Immature natural killer cell (primary cell): ENCODE measurements around the gene SLC6A16. TPM values are rescaled to one million over a fixed set of nuclear protein-coding genes. Genes with fewer than 3 reads are reported as not detected.
"Not testable (repeated sequence)": the region's sequence is repeated elsewhere in the genome, so short reads cannot be mapped to it uniquely, and the experiment has no call there.

Experiments used
- DNase-seq, 3 donors: peaks; one replicate each; pipeline ENCODE4 v3.0.0; 2022; ENCODE audit warnings: mixed read lengths in 1 of 3
- H3K27ac Mint-ChIP-seq, 6 donors: one replicate each; pipeline ENCODE4 v1.8.0; 2020; ENCODE audit warnings: mixed read lengths in 6 of 6, mild to moderate bottlenecking in 5 of 6, inconsistent platforms in 4 of 6, moderate library complexity in 3 of 6
- H3K27me3 Mint-ChIP-seq, 3 donors: one replicate each; pipeline ENCODE4 v1.8.0; 2020 to 2021; ENCODE audit warnings: low read depth in 3 of 3, mild to moderate bottlenecking in 3 of 3, mixed read lengths in 3 of 3, moderate library complexity in 3 of 3, inconsistent platforms in 1 of 3
- H3K36me3 Mint-ChIP-seq, 3 donors: one replicate each; pipeline ENCODE4 v1.8.0; 2020; ENCODE audit warnings: mixed read lengths in 3 of 3, inconsistent platforms in 2 of 3, mild to moderate bottlenecking in 2 of 3
- H3K4me1 Mint-ChIP-seq, 2 donors: one replicate each; pipeline ENCODE4 v1.8.0; 2020; ENCODE audit warnings: inconsistent platforms in 2 of 2, mild to moderate bottlenecking in 2 of 2, mixed read lengths in 2 of 2, moderate library complexity in 1 of 2
- H3K4me3 Mint-ChIP-seq, 5 donors: one replicate each; pipeline ENCODE4 v1.8.0; 2020; ENCODE audit warnings: mild to moderate bottlenecking in 5 of 5, mixed read lengths in 5 of 5, inconsistent platforms in 3 of 5, moderate library complexity in 3 of 5
- H3K9me3 Mint-ChIP-seq, 6 donors: one replicate each; pipeline ENCODE4 v1.8.0; 2020; ENCODE audit warnings: mild to moderate bottlenecking in 6 of 6, mixed read lengths in 6 of 6, inconsistent platforms in 4 of 6, moderate library complexity in 3 of 6
- polyA plus RNA-seq, 3 donors: library from polyadenylated mRNA; unstranded; fragments of 300-500 nt; fragmentation: Illumina TruSeq; gene quantifications; one replicate each; pipeline ENCODE4 v1.2.3, GENCODE V29; 2021

The SLC6A16 gene
- polyA plus RNA-seq = 1 to 10 TPM; 3.0 to 9.0 (median 4.4) TPM

DNA sequence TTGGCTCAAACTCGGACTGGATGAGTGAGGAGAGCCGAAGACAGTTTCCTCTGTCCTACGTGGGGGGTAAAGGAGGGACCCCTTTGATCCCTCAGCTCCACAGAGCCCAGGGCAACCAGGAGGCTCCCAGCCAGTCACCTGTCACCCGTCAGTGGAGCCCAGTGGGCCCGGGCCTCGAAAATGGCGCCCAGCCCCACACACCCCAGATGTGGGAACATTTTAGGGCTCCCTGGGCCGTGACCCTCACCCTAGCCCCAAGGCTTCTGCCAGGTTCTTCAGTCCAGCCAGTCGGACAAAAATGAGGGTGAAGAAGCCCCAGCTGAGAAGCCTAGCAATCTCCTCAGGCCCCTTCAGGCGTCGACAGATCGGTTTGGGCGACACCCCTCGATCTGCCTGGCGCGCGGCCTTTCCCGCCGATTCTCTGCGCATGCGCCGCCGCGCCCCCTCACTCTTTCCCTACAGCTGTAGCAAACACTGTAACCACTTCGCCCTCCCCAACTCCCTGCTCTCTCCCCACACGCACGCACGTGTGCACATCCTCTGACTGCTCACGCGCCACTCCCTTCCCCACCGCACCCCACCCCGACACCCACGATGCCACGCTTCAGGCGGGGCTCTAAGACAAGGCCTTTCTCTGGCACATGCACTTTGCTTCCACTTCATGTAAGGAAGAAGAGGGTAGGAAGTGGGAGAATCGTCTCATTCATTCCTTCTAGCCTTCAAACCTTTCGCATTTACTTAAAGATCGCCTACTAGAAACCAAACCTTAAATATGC is at the start of gene SLC6A16:
Gene SLC6A16, minus strand, starts transcription at position 391 of the 776 bp plus-strand sequence. CDS start 13,844 bp downstream, outside the sequence.
- no peak within 1 kb of the TSS for H3K27ac Mint-ChIP-seq
- no peak within 1 kb of the TSS for H3K4me3 Mint-ChIP-seq

DNA sequence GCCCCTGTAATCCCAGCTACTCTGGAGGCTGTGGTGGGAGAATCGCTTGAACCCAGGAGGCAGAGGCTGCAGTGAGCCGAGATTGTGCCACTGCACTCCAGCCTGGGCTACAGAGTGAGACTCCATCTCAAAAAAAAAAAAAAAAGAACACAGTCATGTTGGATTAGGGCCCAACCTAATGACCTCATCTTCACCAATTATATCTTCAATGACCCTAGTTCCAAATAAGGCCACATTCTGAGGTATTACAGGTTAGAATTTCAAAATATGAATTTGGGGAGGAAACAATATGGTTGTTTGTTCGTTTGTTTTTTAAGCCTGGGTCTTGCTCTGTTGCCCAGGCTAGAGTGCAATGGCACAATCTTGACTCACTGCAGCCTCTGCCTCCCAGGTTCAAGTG is 48.2 kb upstream of the SLC6A16 start:
- H3K27me3 Mint-ChIP-seq, H3K27ac Mint-ChIP-seq, H3K36me3 Mint-ChIP-seq, H3K4me1 Mint-ChIP-seq, H3K4me3 Mint-ChIP-seq, DNase-seq: not testable (repeated sequence)
- H3K9me3 Mint-ChIP-seq = peaks cover 0 to 16% (median 3%) of the 10 kb centered on the region in 6 donors

More for the DNA sequence above, at the start of gene SLC6A16:
- DNase-seq = no peak
- peaks cover 0 to 3% (median 0%) of the 10 kb centered on the region in 3 donors for H3K27me3 Mint-ChIP-seq
- peaks cover 20 to 31% of the 10 kb centered on the region in 2 donors for H3K4me1 Mint-ChIP-seq
- H3K36me3 Mint-ChIP-seq = peaks cover 12 to 41% (median 32%) of the 10 kb centered on the region in 3 donors
- H3K9me3 Mint-ChIP-seq = peaks cover 0 to 4% (median 0%) of the 10 kb centered on the region in 6 donors

DNA sequence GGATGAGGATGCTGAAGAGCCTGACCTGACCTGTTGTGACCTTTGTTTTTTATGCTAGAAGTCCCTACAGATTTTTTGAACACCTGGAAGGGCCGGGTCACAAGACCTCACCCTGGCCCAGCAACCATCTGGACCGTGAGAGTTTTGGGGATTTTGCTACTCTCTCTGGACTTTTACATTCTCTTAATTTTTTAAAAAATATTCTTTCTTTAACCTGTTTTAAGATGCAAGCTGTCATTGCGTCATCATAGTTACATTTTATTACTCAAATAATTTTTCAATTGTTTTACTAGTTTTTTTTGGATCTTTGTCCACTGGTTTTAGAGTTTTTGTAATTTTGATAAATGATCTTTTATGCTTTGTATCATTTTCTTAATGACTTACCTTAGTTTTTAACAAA is 46.2 kb upstream of the SLC6A16 start:
- no peaks in the 10 kb centered on the region for H3K4me1 Mint-ChIP-seq
- no peaks in the 10 kb centered on the region for H3K36me3 Mint-ChIP-seq
- no peak overlapping the region for H3K27ac Mint-ChIP-seq
- peaks cover 0 to 16% (median 3%) of the 10 kb centered on the region in 6 donors for H3K9me3 Mint-ChIP-seq
- DNase-seq = no peak
- no peak overlapping the region for H3K4me3 Mint-ChIP-seq
- H3K27me3 Mint-ChIP-seq = peaks cover 2 to 3% (median 2%) of the 10 kb centered on the region in 3 donors

DNA sequence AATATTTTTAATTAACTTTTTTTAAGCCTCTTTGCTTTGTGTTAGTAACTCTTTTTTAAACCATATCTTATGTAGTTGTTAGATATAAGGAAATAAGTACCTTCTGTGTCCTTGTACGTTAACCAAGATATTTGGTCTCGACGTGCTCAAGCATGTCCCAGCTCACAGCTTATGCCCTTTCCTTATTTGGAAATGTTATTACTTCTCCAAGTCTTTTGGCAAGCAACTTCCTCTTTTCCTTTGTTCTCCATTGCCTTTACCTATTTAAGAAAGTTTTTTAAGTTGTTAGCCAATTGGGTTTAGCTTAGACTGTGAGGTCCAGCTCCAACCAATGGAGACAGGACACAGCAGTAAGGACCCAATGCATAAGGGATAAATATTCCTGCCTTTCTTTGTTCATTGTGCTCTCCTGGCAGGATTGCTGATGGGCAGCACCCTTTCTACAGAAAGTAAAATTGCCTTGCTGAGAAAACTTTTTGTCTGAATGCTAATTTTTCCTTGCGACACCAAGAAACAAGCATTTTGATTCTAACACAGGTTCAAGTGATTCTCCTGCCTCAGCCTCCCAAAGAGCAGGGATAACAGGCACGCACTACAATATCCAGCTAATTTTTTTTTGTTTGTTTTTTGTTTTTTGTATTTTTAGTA is 43.8 kb upstream of the SLC6A16 start:
- no peak for DNase-seq
- Mint-ChIP-seq H3K9me3 (peaks cover 0 to 16% (median 3%) of the 10 kb centered on the region in 6 donors), H3K27me3 (peaks cover 2 to 9% (median 7%) of the 10 kb centered on the region in 3 donors), H3K36me3 (no peaks in the 10 kb centered on the region), H3K4me1 (peaks cover 0 to 4% of the 10 kb centered on the region in 2 donors), H3K4me3 (no peak overlapping the region), H3K27ac (no peak overlapping the region)

- Mint-ChIP-seq H3K27me3 (peaks cover 4 to 9% (median 8%) of the 10 kb centered on the region in 3 donors), H3K4me1 (peaks cover 3 to 11% of the 10 kb centered on the region in 2 donors), H3K36me3 (no peaks in the 10 kb centered on the region), H3K9me3 (peaks cover 0 to 16% (median 3%) of the 10 kb centered on the region in 6 donors), H3K27ac (no peak overlapping the region), H3K4me3 (no peak overlapping the region)
- no peak for DNase-seq
These were observed 41.1 kb upstream of the SLC6A16 start for GRCh38 chr19:49366110-49366509.

DNA sequence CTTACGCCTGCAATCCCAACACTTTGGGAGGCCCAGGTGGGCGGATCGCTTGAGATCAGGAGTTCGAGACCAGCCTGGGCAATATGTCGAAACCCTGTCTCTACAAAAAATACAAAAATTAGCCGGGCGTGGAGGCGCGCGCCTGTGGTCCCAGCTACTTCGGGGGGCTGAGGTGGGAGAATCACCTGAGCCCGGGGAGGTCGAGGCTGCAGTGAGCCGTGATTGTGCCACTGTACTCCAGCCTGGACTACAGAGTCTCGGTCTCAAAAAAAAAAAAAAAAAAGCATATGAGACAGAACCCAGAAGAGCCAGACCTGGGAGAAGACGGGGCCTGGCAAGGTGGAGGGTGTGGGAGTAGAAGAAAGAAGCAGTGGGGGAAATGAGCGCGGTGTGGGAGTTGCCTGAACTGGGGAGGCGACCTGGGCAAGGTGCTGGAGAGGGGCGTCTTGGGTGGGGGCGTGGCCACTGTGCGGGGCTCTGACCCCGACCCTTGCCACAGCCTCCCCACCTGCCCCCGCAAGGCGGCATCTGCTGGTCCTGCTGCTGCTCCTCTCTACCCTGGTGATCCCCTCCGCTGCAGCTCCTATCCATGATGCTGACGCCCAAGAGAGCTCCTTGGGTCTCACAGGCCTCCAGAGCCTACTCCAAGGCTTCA is 39.2 kb upstream of the SLC6A16 start:
- H3K27ac Mint-ChIP-seq = no peak overlapping the region
- H3K9me3 Mint-ChIP-seq = peaks cover 0 to 6% (median 3%) of the 10 kb centered on the region in 6 donors
- H3K27me3 Mint-ChIP-seq = peaks cover 2 to 15% (median 12%) of the 10 kb centered on the region in 3 donors
- H3K36me3 Mint-ChIP-seq = no peaks in the 10 kb centered on the region
- no peak overlapping the region for H3K4me3 Mint-ChIP-seq
- no peak for DNase-seq
- peaks cover 6 to 11% of the 10 kb centered on the region in 2 donors for H3K4me1 Mint-ChIP-seq

DNA sequence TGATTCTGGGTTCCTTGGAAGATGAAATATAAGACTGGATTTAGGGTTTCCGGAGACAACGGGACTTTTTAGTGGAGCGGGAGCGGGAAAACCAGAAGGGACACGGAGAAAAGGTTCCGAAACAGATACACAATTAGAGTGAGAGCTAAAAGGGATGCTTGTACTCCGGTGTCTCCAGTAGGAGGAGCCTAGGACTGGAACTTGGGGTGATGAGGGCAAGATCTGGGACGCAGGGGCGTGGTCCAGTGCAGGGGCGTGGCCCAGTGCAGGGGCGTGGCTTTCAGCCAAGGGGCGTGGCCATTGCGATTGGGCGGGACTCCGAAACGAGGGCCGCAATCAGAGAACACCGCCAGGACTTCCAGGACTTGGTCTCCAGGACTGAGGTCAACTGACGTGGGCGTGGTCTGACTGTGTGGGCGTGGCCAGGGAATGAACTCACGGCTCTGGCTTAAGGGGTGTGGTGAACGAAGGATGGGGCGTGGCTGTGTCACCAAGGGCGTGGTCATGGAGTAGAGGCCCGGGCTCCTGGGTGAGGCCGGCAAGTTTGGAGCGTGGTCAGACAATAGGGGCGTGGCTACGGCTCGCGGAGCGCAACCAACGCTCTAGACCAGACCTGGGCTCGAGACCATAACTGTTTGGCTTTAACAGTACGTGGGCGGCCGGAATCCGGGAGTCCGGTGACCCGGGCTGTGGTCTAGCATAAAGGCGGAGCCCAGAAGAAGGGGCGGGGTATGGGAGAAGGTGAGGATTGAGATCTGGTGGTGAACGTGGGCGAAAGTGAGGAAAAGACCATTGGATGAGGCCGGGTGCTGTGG is 38.5 kb upstream of the SLC6A16 start, which contains the start of gene DKKL1:
Gene DKKL1, plus strand, starts transcription at position 610 of the 815 bp plus-strand sequence. Its CDS starts 122 bp downstream, at position 732.
- Mint-ChIP-seq H3K9me3 (no peaks in the 10 kb centered on the region), H3K4me3 (no peak within 1 kb of the TSS), H3K36me3 (no peaks in the 10 kb centered on the region), H3K27ac (no peak within 1 kb of the TSS), H3K27me3 (peaks cover 2 to 16% (median 15%) of the 10 kb centered on the region in 3 donors), H3K4me1 (peaks cover 6 to 11% of the 10 kb centered on the region in 2 donors)
- peak; percentile 56 to 65 (median 60) for DNase-seq

- peaks cover 5 to 16% (median 15%) of the 10 kb centered on the region in 3 donors for H3K27me3 Mint-ChIP-seq
- H3K4me3 Mint-ChIP-seq = no peak overlapping the region
- H3K36me3 Mint-ChIP-seq = no peaks in the 10 kb centered on the region
- peaks cover 6 to 11% of the 10 kb centered on the region in 2 donors for H3K4me1 Mint-ChIP-seq
- DNase-seq = peak in 1 of 3 donors; percentile 20
- no peak overlapping the region for H3K27ac Mint-ChIP-seq
- H3K9me3 Mint-ChIP-seq = no peaks in the 10 kb centered on the region
These were observed 37.9 kb upstream of the SLC6A16 start for GRCh38 chr19:49362929-49363267.

GRCh38 chr19:49362048-49362928 is 37.3 kb upstream of the SLC6A16 start, which contains the start of gene TEAD2:
Gene TEAD2, minus strand, starts transcription at chr19:49362416. Its CDS starts 2,341 bp downstream, at chr19:49360075.
- no peaks in the 10 kb centered on the region for H3K9me3 Mint-ChIP-seq
- no peak within 1 kb of the TSS for H3K27ac Mint-ChIP-seq
- H3K27me3 Mint-ChIP-seq = peaks cover 5 to 16% (median 15%) of the 10 kb centered on the region in 3 donors
- H3K36me3 Mint-ChIP-seq = no peaks in the 10 kb centered on the region
- peaks cover 6 to 11% of the 10 kb centered on the region in 2 donors for H3K4me1 Mint-ChIP-seq
- DNase-seq = no peak
- H3K4me3 Mint-ChIP-seq = peak within 1 kb of the TSS; percentile 12 to 60 (median 44)

- Mint-ChIP-seq H3K36me3 (no peaks in the 10 kb centered on the region), H3K27ac (no peak overlapping the region), H3K9me3 (no peaks in the 10 kb centered on the region), H3K27me3 (peaks cover 11 to 21% (median 12%) of the 10 kb centered on the region in 3 donors), H3K4me3 (peak overlapping the region; percentile 12 to 60 (median 44)), H3K4me1 (peaks cover 6 to 11% of the 10 kb centered on the region in 2 donors)
- DNase-seq = no peak
These were observed 36.6 kb upstream of the SLC6A16 start for GRCh38 chr19:49361438-49362047.

DNA sequence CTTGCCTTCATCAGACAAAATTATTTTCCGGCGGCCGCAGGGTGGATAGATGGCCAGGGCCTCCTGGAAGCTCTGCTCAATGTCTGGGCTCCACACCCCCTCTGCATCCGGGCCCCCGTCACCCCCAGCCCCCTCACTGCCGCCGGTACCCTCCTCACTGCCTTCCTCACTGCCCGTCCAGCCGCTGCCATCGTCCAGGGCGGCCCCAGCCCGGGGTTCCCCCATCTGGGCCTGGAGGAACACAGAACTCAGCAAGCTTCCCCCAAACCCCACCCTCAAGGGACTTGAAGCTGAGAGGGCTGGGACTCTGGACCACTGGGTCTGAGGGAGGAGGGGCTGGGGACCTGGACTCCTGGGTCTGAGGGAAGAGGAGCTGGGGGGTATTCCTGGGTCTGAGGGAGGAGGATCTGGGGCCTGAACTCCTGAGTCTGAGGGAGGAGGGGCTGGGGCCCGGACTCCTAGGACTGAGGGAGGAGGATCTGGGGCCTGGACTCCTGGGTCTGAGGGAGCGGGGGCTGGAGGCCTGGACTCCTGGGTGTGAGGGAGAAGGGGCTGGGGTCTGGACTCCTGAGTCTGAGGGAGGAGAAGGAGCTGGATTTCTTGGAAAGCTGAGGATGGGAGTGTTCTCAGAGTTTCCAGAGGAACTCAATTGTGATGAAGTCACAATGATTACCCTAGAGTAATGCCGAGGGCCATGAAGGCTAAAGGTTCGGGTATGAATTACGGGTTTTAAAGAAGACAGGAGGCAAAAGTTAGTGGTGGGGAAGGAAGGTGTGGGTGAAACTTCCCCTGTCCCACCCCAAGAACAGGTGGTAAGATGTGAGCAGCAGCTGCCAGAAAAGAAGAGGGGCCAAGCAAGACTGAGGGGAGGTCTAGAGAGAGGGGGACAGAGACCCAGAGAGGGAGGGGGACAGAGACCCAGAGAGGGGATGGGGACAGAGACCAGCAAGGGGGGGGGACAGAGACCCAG is 35.1 kb upstream of the SLC6A16 start:
- peaks cover 11 to 17% (median 12%) of the 10 kb centered on the region in 3 donors for H3K27me3 Mint-ChIP-seq
- no peak for DNase-seq
- H3K4me1 Mint-ChIP-seq = peaks cover 6 to 10% of the 10 kb centered on the region in 2 donors
- H3K9me3 Mint-ChIP-seq = no peaks in the 10 kb centered on the region
- H3K36me3 Mint-ChIP-seq = no peaks in the 10 kb centered on the region
- peak overlapping the region in 1 of 5 donors; percentile 3 for H3K4me3 Mint-ChIP-seq
- no peak overlapping the region for H3K27ac Mint-ChIP-seq
